GM12875 (cell line): Measurements from ENCODE around the gene THBS2.

Source experiments
- H3K4me3 ChIP-seq: one replicate; pipeline ENCODE4 v1.5.1; 2011; ENCODE audit warnings: low read depth, low read length, control low read depth
- CTCF ChIP-seq: IDR thresholded peaks from 2 replicates; pipeline ENCODE4 v1.5.1; 2011; ENCODE audit warnings: low read depth, mild to moderate bottlenecking, control low read depth, inconsistent platforms, low read length, moderate library complexity, borderline replicate concordance; ENCODE audit not compliant: insufficient read depth

The THBS2 gene

GRCh38 chr6:169255643-169256042 is 2.0 kb upstream of the THBS2 start:
- H3K4me3 ChIP-seq: no peak overlapping the region
- no peak for TF ChIP-seq CTCF

DNA sequence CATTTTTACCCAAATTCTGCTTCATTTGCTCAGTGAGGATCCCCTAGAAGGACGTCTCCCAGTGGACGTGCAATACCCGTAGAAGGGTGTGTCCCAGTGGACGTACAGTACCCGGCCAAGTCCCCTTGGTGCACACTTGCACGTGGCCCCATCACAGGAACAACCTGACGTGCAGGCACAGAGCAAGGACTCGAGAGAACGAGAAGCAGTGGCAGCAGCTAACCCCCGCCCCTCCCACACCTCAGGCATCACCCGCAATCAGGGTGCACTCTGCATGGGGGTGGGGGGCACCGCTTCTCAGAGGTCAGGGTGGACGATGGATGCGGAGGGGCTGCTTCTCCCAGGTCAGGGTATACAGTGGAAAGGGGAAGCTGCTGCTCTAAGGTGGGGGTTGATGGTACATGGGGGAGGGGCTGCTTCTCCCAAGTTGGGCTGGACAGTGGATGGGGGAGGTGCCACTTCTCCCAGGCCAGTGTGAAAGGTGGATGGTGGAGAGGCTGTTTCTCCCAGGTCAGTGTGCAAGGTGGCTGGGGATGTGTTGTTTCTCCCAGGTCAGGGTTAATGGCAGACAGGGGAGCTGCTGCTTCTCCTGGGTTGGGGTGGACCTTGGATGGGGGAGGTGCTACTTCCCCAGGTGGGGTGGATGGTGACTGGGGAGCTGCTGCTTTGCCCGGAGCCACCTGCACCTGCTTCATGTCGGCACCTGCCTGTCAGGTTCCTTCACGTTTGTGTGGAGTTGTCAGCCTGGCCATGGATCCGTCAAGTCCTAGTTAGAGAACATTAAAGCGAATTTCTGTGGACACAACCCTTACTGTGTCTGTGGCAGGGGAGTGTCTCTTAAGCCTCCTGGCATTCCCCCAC is 1.0 kb upstream of the THBS2 start:
- H3K4me3 ChIP-seq: no peak overlapping the region
- no peak for TF ChIP-seq CTCF

DNA sequence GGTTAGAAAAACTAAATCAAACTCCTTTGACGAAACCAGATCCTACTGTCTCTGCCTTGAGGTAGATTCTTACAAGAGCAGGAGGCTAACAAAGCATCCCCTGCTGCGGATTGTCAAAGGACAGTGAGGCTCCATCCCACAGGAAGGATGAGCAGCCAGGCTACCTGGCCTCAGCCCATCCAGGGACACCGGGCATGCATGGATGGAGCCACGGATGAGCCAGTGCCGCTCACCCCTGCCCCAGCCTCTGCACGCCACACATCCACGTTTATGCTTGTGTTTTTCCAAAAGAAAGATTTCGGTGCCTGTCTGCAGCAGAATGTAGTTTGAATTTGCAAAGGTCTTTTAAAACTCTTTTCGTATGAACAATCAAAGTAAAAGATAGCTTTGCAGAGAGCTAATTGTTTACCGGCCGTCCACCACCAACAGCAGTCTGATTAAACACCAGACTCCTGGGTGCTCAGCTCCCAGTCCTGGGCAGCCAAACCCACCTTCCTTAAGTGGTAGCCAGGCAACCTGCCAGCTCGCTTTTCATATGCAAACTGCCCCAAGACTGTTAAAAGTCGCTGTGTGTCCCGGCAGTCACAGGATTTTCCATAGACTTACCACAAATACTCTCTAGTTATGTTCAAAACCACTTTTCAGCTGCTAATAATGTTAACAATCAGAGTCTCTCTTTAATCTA is 999 bp downstream of the THBS2 start:
- H3K4me3 ChIP-seq: no peak overlapping the region
- TF ChIP-seq CTCF: no peak

- no peak for TF ChIP-seq CTCF
- no peak overlapping the region for H3K4me3 ChIP-seq
Observed at GRCh38 chr6:169251822-169252504, 1.7 kb downstream of the THBS2 start.

DNA sequence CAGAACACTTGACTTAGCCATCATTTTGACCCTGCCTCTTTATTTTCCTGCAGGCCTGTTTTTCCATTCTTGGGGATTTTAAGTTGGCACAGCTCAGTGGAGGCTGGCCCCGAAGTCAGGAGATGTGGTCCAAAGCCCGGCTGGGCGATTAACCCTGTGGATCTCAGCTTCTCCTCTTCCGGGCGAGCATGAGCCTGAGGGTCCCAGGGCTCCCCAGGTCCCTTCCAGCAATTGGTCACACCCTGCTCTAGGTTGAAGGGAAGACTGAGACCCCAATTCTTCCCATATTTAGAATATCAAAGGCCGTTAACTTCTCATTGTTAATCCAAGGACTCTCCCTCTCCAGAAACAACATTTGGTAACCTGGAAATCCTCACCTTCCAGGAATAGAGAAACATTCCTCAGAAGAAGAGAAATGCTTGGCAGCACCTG is 2.3 kb downstream of the THBS2 start:
- TF ChIP-seq CTCF: no peak
- H3K4me3 ChIP-seq: no peak overlapping the region

GRCh38 chr6:169250660-169251059 is 3.0 kb downstream of the THBS2 start:
- TF ChIP-seq CTCF: no peak
- no peak overlapping the region for H3K4me3 ChIP-seq
